GM23248 (cell line): ENCODE measurements around the gene ADM2.

ENCODE experiments used
- EZH2 ChIP-seq: fragments of 200-600 bp; sonication (generic); IDR thresholded peaks from 2 replicates; pipeline ENCODE4 v1.6.1; 2018; ENCODE audit warnings: antibody characterized with exemption, mild to moderate bottlenecking; ENCODE audit not compliant: insufficient read depth, poor library complexity, severe bottlenecking
- EZH2phosphoT487 ChIP-seq: fragments of 200-600 bp; sonication (generic); IDR thresholded peaks from 2 replicates; pipeline ENCODE4 v1.6.1; 2018; ENCODE audit warnings: antibody characterized with exemption, moderate library complexity, mild to moderate bottlenecking, low read depth; ENCODE audit not compliant: insufficient read depth

DNA sequence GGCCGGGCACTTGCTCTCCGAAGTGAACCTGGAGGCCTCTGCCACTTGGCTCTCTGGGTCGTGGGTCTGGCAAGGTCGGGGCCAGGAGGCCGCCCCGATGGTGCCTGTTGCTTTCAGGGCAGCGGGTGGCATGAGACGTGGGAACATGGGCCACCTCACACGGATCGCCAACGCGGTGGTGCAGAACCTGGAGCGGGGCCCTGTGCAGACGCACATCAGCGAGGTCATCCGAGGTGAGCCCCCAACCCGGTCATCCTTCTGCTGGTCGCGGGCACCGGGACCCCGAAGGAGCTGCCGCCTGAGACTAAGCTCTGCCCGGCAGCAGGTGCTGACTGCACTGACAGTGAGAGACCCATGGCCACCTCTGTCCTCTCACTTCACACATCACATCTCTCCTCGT lies 46.5 kb upstream of the ADM2 start:
- TF ChIP-seq EZH2phosphoT487 (no peak), EZH2 (no peak)
